H1 (cell line): ENCODE results near the gene ITM2B. TPM values are rescaled to one million over a fixed set of nuclear protein-coding genes. Genes with fewer than 3 reads are reported as not detected.

ENCODE experiments used
- CTCF ChIA-PET: fragments of 300-600 bp; sonication (Branson Sonifier 250); formaldehyde crosslinking; loops from one replicate; lab custom pipeline; 2021; ENCODE audit not compliant: partially characterized antibody; lab: Charles Lee
- POLR2A ChIA-PET: fragments of 300-600 bp; sonication (Branson Sonifier 250); formaldehyde crosslinking; loops from one replicate; lab custom pipeline; 2021; ENCODE audit warnings: inconsistent platforms; ENCODE audit not compliant: partially characterized antibody; lab: Charles Lee
- DNase-seq, 2 experiments: peaks; one replicate each; pipeline versions ENCODE4 v3.0.0 to v3.0.0-alpha.2; 2010 to 2022; ENCODE audit warnings: low spot score in 2 of 2, low read depth in 1 of 2, mixed read lengths in 1 of 2
- FAIRE-seq: peaks from 2 replicates; lab custom pipeline; 2011; peaks lifted over from hg19 to GRCh38; lab: Jason Lieb, UNC
- H2AFZ ChIP-seq: 2 replicates; pipeline ENCODE4 v1.8.1; 2012; ENCODE audit warnings: low read length, inconsistent platforms
- H2AK5ac ChIP-seq: 2 replicates; pipeline ENCODE4 v1.6.1; 2013; ENCODE audit warnings: low read depth, low read length
- H2BK120ac ChIP-seq: replicated peaks from 2 replicates; pipeline ENCODE3; 2013; ENCODE audit warnings: low read depth, low read length, inconsistent platforms
- H2BK12ac ChIP-seq: 2 replicates; pipeline ENCODE4 v1.6.1; 2013; ENCODE audit warnings: low read depth, low read length
- H2BK15ac ChIP-seq: 2 replicates; pipeline ENCODE4 v1.6.1; 2013; ENCODE audit warnings: low read length
- H2BK20ac ChIP-seq: 2 replicates; pipeline ENCODE4 v1.6.1; 2013; ENCODE audit warnings: low read length
- H2BK5ac ChIP-seq: 2 replicates; pipeline ENCODE4 v1.6.1; 2013; ENCODE audit warnings: low read depth, low read length
- H3K14ac ChIP-seq: 2 replicates; pipeline ENCODE4 v1.6.1; 2013; ENCODE audit warnings: inconsistent platforms; ENCODE audit not compliant: insufficient read length
- H3K18ac ChIP-seq: 2 replicates; pipeline ENCODE4 v1.6.1; 2013; ENCODE audit warnings: low read length; ENCODE audit errors: extremely low read depth
- H3K23ac ChIP-seq: 2 replicates; pipeline ENCODE4 v1.6.1; 2013; ENCODE audit warnings: inconsistent platforms; ENCODE audit not compliant: insufficient read length
- H3K23me2 ChIP-seq: 2 replicates; pipeline ENCODE4 v1.6.1; 2013; ENCODE audit warnings: low read depth, low read length
- H3K27ac ChIP-seq: 2 replicates; pipeline ENCODE4 v1.6.1; 2011; ENCODE audit warnings: low read depth, low read length, inconsistent platforms
- H3K27me3 ChIP-seq, 4 experiments: replicated peaks in 1 of 4; 1 replicate in 1 of 4; 2 replicates in 3 of 4; pipeline versions ENCODE4 v1.6.1 to v1.8.1; 2011 to 2013; ENCODE audit warnings: low read length in 3 of 4, mild to moderate bottlenecking in 3 of 4, inconsistent platforms in 2 of 4, mixed read lengths in 2 of 4, moderate library complexity in 1 of 4; ENCODE audit not compliant: control insufficient read depth in 3 of 4, insufficient read depth in 3 of 4; ENCODE audit errors: extremely low read depth in 1 of 4
- H3K36me3 ChIP-seq, 4 experiments: 2 replicates each; pipeline versions ENCODE4 v1.6.1 to v1.8.1; 2011 to 2013; ENCODE audit warnings: mild to moderate bottlenecking in 4 of 4, low read length in 3 of 4, moderate library complexity in 2 of 4, control low read depth in 1 of 4, inconsistent platforms in 1 of 4; ENCODE audit not compliant: insufficient read depth in 4 of 4, control insufficient read depth in 2 of 4
- H3K4ac ChIP-seq: replicated peaks from 2 replicates; pipeline ENCODE3; 2013; ENCODE audit warnings: low read length, low read depth, mixed read lengths, inconsistent platforms; ENCODE audit not compliant: insufficient read length
- H3K4me1 ChIP-seq, 4 experiments: replicated peaks in 1 of 4; 1 replicate in 1 of 4; 2 replicates in 3 of 4; pipeline versions ENCODE4 v1.6.1 to v1.8.1; 2011 to 2013; ENCODE audit warnings: low read length in 3 of 4, inconsistent platforms in 2 of 4, mixed read lengths in 1 of 4; ENCODE audit not compliant: insufficient read depth in 4 of 4, control insufficient read depth in 3 of 4
- H3K4me2 ChIP-seq, 2 experiments: 2 replicates each; pipeline versions ENCODE4 v1.6.1 to v1.8.1; 2011 to 2013; ENCODE audit warnings: low read depth in 2 of 2, low read length in 2 of 2, control low read depth in 1 of 2, inconsistent platforms in 1 of 2, mild to moderate bottlenecking in 1 of 2; ENCODE audit not compliant: insufficient read depth in 1 of 2
- H3K4me3 ChIP-seq, 4 experiments: fragments of 200-600, 300-600 bp in 1 of 4; sonication (generic), shearing (Covaris generic), sonication (Bioruptor Twin) in 1 of 4; 2 replicates each; pipeline versions ENCODE4 v1.5.1 to v1.8.1; 2011 to 2016; ENCODE audit warnings: low read length in 4 of 4, low read depth in 3 of 4, control low read depth in 2 of 4, inconsistent platforms in 2 of 4, mild to moderate bottlenecking in 2 of 4, mixed read lengths in 1 of 4, moderate library complexity in 1 of 4; ENCODE audit not compliant: insufficient read depth in 2 of 4; ENCODE audit errors: extremely low read depth in 1 of 4
- H3K56ac ChIP-seq: replicated peaks from 2 replicates; pipeline ENCODE3; 2013; ENCODE audit warnings: low read depth, mild to moderate bottlenecking, mixed read lengths, low read length, inconsistent platforms; ENCODE audit not compliant: insufficient read length
- H3K79me1 ChIP-seq: 2 replicates; pipeline ENCODE4 v1.6.1; 2013; ENCODE audit warnings: low read depth, low read length, control low read depth
- H3K79me2 ChIP-seq, 2 experiments: 2 replicates each; pipeline versions ENCODE4 v1.6.1 to v1.8.1; 2012 to 2013; ENCODE audit warnings: low read length in 2 of 2, mild to moderate bottlenecking in 2 of 2, inconsistent platforms in 1 of 2; ENCODE audit not compliant: insufficient read depth in 2 of 2, control insufficient read depth in 1 of 2
- H3K9ac ChIP-seq, 4 experiments: replicated peaks in 1 of 4; 1 replicate in 1 of 4; 2 replicates in 3 of 4; pipeline versions ENCODE4 v1.6.1 to v1.8.1; 2011 to 2013; ENCODE audit warnings: low read depth in 3 of 4, low read length in 3 of 4, control low read depth in 2 of 4, mild to moderate bottlenecking in 2 of 4, moderate library complexity in 2 of 4, inconsistent platforms in 1 of 4; ENCODE audit errors: extremely low read depth in 1 of 4
- H3K9me3 ChIP-seq, 2 experiments: 2 replicates each; pipeline versions ENCODE4 v1.6.1 to v1.8.1; 2012 to 2013; ENCODE audit warnings: mild to moderate bottlenecking in 2 of 2, moderate library complexity in 2 of 2, control low read depth in 1 of 2, inconsistent platforms in 1 of 2, low read depth in 1 of 2, low read length in 1 of 2, mixed read lengths in 1 of 2; ENCODE audit not compliant: insufficient read depth in 2 of 2
- H4K20me1 ChIP-seq, 2 experiments: replicated peaks in 1 of 2; 2 replicates each; pipeline versions ENCODE3 to v1.8.1; 2011 to 2013; ENCODE audit warnings: inconsistent platforms in 2 of 2, low read length in 2 of 2, mild to moderate bottlenecking in 1 of 2; ENCODE audit not compliant: insufficient read depth in 2 of 2, control insufficient read depth in 1 of 2
- H4K5ac ChIP-seq: 2 replicates; pipeline ENCODE4 v1.6.1; 2013; ENCODE audit warnings: low read length, low read depth, mixed read lengths, inconsistent platforms; ENCODE audit not compliant: insufficient read length
- H4K8ac ChIP-seq: 2 replicates; pipeline ENCODE4 v1.8.0; 2013; ENCODE audit warnings: mild to moderate bottlenecking, moderate library complexity, low read length, inconsistent platforms; ENCODE audit not compliant: insufficient read depth; ENCODE audit errors: extremely low read depth
- H4K91ac ChIP-seq: replicated peaks from 2 replicates; pipeline ENCODE3; 2013; ENCODE audit warnings: low read length, mixed read lengths, inconsistent platforms; ENCODE audit not compliant: insufficient read length
- BACH1 ChIP-seq: IDR thresholded peaks from 2 replicates; pipeline ENCODE4 v1.6.1; 2012; ENCODE audit warnings: low read length, improper control_type of control experiment
- BCL11A ChIP-seq, 2 experiments: IDR thresholded peaks; one replicate each; pipeline ENCODE4 v1.6.1; 2011; ENCODE audit warnings: low read depth in 2 of 2, low read length in 2 of 2, mild to moderate bottlenecking in 2 of 2
- GABPA ChIP-seq: IDR thresholded peaks from 2 replicates; pipeline ENCODE4 v1.6.1; 2011; ENCODE audit warnings: mild to moderate bottlenecking, low read length, moderate library complexity, borderline replicate concordance; ENCODE audit not compliant: insufficient read depth
- KDM5A ChIP-seq: fragments of 200-600 bp; IDR thresholded peaks from 2 replicates; pipeline ENCODE4 v1.7.1; 2012; ENCODE audit warnings: mild to moderate bottlenecking, low read length, inconsistent platforms, mixed read lengths
- RBBP5 ChIP-seq: IDR thresholded peaks from 2 replicates; pipeline ENCODE4 v1.7.1; 2012; ENCODE audit warnings: low read depth, mild to moderate bottlenecking, inconsistent platforms, low read length, moderate library complexity, borderline replicate concordance
- SP4 ChIP-seq: IDR thresholded peaks from 2 replicates; pipeline ENCODE4 v1.6.1; 2012; ENCODE audit warnings: low read length, inconsistent platforms
- SRF ChIP-seq: IDR thresholded peaks from 2 replicates; pipeline ENCODE4 v1.6.1; 2011; ENCODE audit warnings: mild to moderate bottlenecking, low read depth, low read length, moderate library complexity
- whole genome bisulfite sequencing, 2 experiments: shearing (Covaris generic) in 1 of 2; methylation state at CpG; one replicate each; pipeline versions ENCODE4 v1.1.6 to v1.1.7; 2013 to 2015; ENCODE audit warnings: low lambda C conversion rate in 2 of 2, mixed read lengths in 2 of 2, inconsistent platforms in 1 of 2, low coverage in 1 of 2, missing lambda C conversion rate in 1 of 2; ENCODE audit not compliant: insufficient replicate concordance in 2 of 2, insufficient coverage in 1 of 2, insufficient read length in 1 of 2; ENCODE audit errors: extremely low coverage in 1 of 2, missing lambda C conversion rate in 1 of 2; 5-methylcytosine and 5-hydroxymethylcytosine counted together
- polyA plus RNA-seq, 7 experiments: library from polyadenylated mRNA; depleted of rRNA in 3 of 7; stranded (reverse) in 5 of 7; unstranded in 2 of 7; fragments of >200 nt in 5 of 7; fragments of 200-250 nt in 2 of 7; gene quantifications; 1 replicate in 5 of 7; 2 replicates in 1 of 7; 4 replicates in 1 of 7; pipeline versions ENCODE4 v1.2.1 to v1.2.3, GENCODE V29; 2011 to 2013; ENCODE audit warnings: missing spikeins in 2 of 7, mixed read lengths in 2 of 7
- total RNA-seq: library from RNA; stranded (reverse); fragmentation: NEBNext Ultra II Directional; extraction: Animal tissue kit (Norgen Biotek cat#: 25700); gene quantifications from 2 replicates; pipeline ENCODE4 v1.2.1, GENCODE V29; 2021

Gene ITM2B
- total and polyA plus RNA-seq, 2 of the 8 experiments (the other 6 are each of a cell fraction or from before 2014, with no cell fraction given): 132 to 184 TPM

DNA sequence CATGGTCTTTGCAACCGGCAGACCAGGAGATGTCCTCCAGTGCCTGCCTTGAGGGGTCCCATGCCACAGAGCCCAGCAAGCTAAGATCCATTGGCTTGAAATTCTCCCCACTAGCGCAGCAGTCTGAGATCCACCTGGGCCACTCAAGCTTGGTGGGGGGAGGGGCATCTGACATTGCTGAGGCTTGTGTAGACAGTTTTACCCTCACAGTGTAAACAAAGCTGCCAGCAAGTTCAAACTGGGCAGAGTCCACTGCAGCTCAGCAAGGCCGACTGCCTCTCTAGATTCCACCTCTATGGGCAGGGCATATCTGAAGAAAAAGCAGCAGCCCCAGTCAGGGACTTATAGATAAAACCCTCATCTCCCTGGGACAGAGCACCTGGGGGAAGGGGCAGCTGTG, 32.0 kb upstream of the ITM2B start:
- H3K9ac ChIP-seq: no peak overlapping the region

More for the DNA sequence above, 32.0 kb upstream of the ITM2B start:
- Histone ChIP-seq H2BK15ac (no peak overlapping the region), H3K23me2 (no peaks in the 10 kb centered on the region), H3K36me3 (no peaks in the 10 kb centered on the region), H3K27ac (no peak overlapping the region), H3K23ac (no peak overlapping the region), H3K14ac (no peak overlapping the region), H3K4me1 (no peaks in the 10 kb centered on the region), H2AFZ (no peak overlapping the region), H2BK120ac (no peak overlapping the region), H4K5ac (no peak overlapping the region), H2BK5ac (no peak overlapping the region), H3K56ac (no peak overlapping the region), H3K18ac (no peak overlapping the region), H2AK5ac (no peak overlapping the region), H3K27me3 (no peaks in the 10 kb centered on the region), H4K20me1 (no peaks in the 10 kb centered on the region), H3K9me3 (0 out of 4 replicates have a peak, but pooled peaks cover 0 to 4% of the 10 kb centered on the region in 2 experiments), H2BK20ac (no peak overlapping the region), H3K4me3 (no peak overlapping the region), H4K8ac (no peak overlapping the region), H3K4ac (no peak overlapping the region), H4K91ac (no peak overlapping the region), H3K79me1 (no peaks in the 10 kb centered on the region), H3K79me2 (no peaks in the 10 kb centered on the region), H3K4me2 (no peak overlapping the region), H2BK12ac (no peak overlapping the region)
- no peak for DNase-seq
- no peak for FAIRE-seq
- ChIA-PET CTCF (interaction anchor here (0.9 kb wide), 1 partner anchor 11 kb away, joined by 3 read pairs; no protein-coding TSS in a partner anchor), POLR2A (no interaction called here)
- TF ChIP-seq RBBP5 (no peak), SP4 (no peak), BCL11A (IDR thresholded peaks at IDR 0.05; ENCODE audit: low read depth in 2 of 2, low read length in 2 of 2) (no peak), KDM5A (no peak), BACH1 (no peak), GABPA (no peak), SRF (no peak)
- WGBS, 2 experiments: 86% methylated on average over 3 of the region's 3 CpGs; no CpG with 5 or more reads in 1 of the 2 experiments
